Breast epithelium (tissue), 3 donors: ENCODE results near the gene MFRP.

Source experiments
- CTCF ChIP-seq, 3 donors: fragments of 450-650 bp; IDR thresholded peaks; one replicate each; pipeline ENCODE4 v1.5.1; 2016 to 2017; ENCODE audit warnings: antibody characterized with exemption in 3 of 3, mild to moderate bottlenecking in 3 of 3, moderate library complexity in 3 of 3
- POLR2A ChIP-seq: fragments of 450-650 bp; IDR thresholded peaks from one replicate; pipeline ENCODE4 v1.6.1; 2016; ENCODE audit warnings: antibody characterized with exemption, mild to moderate bottlenecking, moderate library complexity

- TF ChIP-seq CTCF (IDR thresholded peaks at IDR 0.05) (no peak), POLR2A (no peak)
Observed at GRCh38 chr11:119320240-119320775, 26.2 kb downstream of the MFRP start.
